ENCODE data around the gene FOXL3.

FOXL3 gene

DNA sequence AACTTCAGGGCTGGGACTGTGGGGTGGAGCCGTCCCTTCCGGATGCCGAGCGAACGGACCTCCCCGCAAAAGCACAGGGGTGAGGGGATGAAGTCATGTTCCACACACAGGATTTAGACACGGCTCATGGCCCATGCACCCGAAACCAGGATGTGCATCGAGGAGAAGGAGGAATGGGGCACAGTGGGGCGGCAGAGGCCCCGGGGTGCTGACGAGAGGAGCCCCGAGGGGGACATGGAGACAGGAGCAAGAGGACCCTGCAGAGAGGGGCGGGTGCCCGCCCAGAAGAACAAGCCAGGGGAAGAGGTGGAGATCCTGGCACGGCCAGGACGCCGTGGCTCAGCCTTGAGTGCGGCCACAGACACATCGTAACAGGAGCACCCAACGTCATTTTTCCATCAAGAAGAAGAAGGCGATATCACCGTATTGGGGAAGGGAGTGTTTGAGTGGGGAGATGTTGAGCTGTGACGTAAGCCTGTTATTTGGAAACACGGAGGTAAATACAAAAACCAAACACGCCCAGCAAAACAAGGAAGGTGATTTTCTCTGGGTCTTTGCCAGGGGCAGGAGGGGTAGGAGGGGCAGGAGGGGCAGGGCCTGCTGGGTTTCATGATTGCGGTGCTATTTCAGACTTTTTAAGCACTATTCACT, 25.3 kb upstream of the FOXL3 start:
- no peak for DNase-seq
- H3K27me3 ChIP-seq (ENCODE audit: insufficient read depth, low read length, poor library complexity), result no peaks in the 10 kb centered on the region
- H3K4me3 ChIP-seq (ENCODE audit: low read depth in 1 of 2, low read length in 2 of 2), result no peak overlapping the region
- peaks cover 9% of the 10 kb centered on the region for H3K9me3 ChIP-seq (ENCODE audit: insufficient read depth, low read length, severe bottlenecking)
- ATAC-seq (ENCODE audit: insufficient read depth, low read depth), result no peak
- no peaks in the 10 kb centered on the region for H3K79me2 ChIP-seq (ENCODE audit: insufficient read depth, low read length)
- no peak overlapping the region for H3K9ac ChIP-seq (ENCODE audit: low read depth, low read length)
- no peaks in the 10 kb centered on the region for H4K20me1 ChIP-seq (ENCODE audit: insufficient read depth, low read length)
- H3K4me1 ChIP-seq (ENCODE audit: insufficient read depth, low read length), result no peaks in the 10 kb centered on the region
- TF ChIP-seq, protein P1, sequence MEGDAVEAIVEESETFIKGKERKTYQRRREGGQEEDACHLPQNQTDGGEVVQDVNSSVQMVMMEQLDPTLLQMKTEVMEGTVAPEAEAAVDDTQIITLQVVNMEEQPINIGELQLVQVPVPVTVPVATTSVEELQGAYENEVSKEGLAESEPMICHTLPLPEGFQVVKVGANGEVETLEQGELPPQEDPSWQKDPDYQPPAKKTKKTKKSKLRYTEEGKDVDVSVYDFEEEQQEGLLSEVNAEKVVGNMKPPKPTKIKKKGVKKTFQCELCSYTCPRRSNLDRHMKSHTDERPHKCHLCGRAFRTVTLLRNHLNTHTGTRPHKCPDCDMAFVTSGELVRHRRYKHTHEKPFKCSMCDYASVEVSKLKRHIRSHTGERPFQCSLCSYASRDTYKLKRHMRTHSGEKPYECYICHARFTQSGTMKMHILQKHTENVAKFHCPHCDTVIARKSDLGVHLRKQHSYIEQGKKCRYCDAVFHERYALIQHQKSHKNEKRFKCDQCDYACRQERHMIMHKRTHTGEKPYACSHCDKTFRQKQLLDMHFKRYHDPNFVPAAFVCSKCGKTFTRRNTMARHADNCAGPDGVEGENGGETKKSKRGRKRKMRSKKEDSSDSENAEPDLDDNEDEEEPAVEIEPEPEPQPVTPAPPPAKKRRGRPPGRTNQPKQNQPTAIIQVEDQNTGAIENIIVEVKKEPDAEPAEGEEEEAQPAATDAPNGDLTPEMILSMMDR (IDR thresholded peaks at IDR 0.05; ENCODE audit: borderline replicate concordance, extremely low read depth, low read length, poor library complexity, severe bottlenecking), result no peak
- TF ChIP-seq EZH2 (IDR thresholded peaks at IDR 0.05; ENCODE audit: borderline replicate concordance, low read depth, low read length, severe bottlenecking), result no peak
- H3K36me3 ChIP-seq (ENCODE audit: insufficient read depth, low read length), result no peaks in the 10 kb centered on the region
- H2AFZ ChIP-seq (ENCODE audit: low read depth, low read length), result no peak overlapping the region
- H3K27ac ChIP-seq (ENCODE audit: low read length), result no peak overlapping the region
- H3K4me2 ChIP-seq (ENCODE audit: insufficient read depth, low read length), result no peak overlapping the region

DNA sequence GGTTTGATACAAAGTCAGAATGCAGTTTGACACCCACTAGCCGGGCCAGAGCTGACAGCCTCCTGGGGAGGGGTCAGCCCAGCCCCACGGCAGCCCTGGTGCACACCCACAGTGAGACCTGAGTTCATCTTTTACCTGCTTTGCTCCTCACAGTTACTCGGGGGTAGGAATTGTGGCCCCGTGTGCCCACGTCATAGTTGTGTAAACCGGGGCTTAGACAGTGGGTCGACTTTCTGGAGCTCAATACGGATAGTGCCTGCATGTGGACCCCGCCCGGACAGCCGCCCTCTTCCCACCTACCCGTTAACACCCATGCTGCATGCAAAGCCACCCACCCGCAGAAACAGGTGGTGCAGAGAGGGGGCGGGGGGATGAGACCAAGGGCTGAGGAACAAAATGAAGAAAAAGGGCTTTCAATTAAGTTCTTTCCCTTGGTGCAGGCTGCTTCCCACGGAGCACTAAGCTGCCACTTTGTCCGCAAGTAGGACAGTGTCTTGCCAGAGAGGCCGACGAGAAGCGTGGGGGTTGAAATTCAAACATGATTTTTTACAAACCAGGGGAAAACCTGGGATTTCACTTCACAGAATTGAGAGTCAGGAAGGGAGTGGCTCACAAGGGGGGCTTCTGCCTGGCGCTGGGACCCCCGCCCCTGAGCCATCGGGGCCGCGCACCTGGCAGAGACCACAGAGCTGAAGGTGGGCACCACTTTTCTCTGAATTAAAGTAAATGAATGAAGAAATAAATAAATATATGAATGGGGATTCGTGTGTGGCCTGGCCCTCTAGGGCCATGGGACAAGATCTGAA, 24.6 kb upstream of the FOXL3 start:
- H3K36me3 ChIP-seq (ENCODE audit: insufficient read depth, low read length), result no peaks in the 10 kb centered on the region
- H3K4me1 ChIP-seq (ENCODE audit: insufficient read depth, low read length), result no peaks in the 10 kb centered on the region
- H3K79me2 ChIP-seq (ENCODE audit: insufficient read depth, low read length), result no peaks in the 10 kb centered on the region
- H4K20me1 ChIP-seq (ENCODE audit: insufficient read depth, low read length), result no peaks in the 10 kb centered on the region; the same call in 1 of the 2 replicates
- H3K4me2 ChIP-seq (ENCODE audit: insufficient read depth, low read length), result no peak overlapping the region
- ATAC-seq (ENCODE audit: insufficient read depth, low read depth) (no peak), DNase-seq (no peak)
- H3K9ac ChIP-seq (ENCODE audit: low read depth, low read length), result no peak overlapping the region
- no peak overlapping the region for H3K4me3 ChIP-seq (ENCODE audit: low read depth in 1 of 2, low read length in 2 of 2)
- peaks cover 9% of the 10 kb centered on the region for H3K9me3 ChIP-seq (ENCODE audit: insufficient read depth, low read length, severe bottlenecking)
- TF ChIP-seq, protein P1 (IDR thresholded peaks at IDR 0.05; ENCODE audit: borderline replicate concordance, extremely low read depth, low read length, poor library complexity, severe bottlenecking), result no peak
- H2AFZ ChIP-seq (ENCODE audit: low read depth, low read length), result no peak overlapping the region
- H3K27ac ChIP-seq (ENCODE audit: low read length), result no peak overlapping the region
- H3K27me3 ChIP-seq (ENCODE audit: insufficient read depth, low read length, poor library complexity), result no peaks in the 10 kb centered on the region

DNA sequence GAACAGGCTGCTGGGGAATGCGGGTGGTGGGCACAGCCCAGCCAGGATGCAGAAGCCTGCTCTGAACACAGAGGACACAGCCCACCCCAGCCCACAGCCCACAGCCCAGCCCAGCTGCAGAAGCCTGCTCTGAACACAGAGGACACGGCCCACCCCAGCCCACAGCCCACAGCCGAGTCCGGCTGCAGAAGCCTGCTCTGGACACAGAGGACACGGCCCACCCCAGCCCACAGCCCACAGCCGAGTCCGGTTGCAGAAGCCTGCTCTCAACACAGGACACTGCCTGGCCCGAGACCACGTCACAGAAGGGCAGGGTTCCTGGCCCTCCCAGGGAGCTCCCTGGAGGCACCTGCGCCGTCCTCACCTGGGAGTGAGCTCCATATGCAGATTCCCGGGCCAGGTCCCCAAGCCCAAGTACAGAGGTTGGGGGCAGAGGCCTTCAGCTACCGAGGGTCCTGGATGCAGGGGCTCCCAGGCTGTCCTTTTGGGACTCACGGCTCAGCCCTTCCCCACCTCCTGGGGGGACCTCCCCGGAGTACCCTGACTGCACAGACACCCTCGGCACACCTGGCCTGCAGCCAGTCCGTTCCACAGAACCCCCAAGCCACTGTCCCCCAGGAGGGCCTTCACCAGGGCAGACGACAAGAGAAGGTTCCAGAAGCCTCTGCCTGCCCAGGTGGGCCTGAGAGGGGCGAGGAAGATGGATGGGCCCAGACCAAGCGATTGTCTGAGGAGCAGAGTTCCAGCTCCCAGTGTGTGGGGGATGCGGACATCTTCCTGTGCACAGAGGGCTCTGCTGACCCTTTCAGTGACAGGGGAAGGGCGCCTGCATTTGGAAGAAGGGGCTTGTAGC, 23.7 kb upstream of the FOXL3 start:
- ATAC-seq (ENCODE audit: insufficient read depth, low read depth) (no peak), DNase-seq (no peak)
- TF ChIP-seq EZH2 (IDR thresholded peaks at IDR 0.05; ENCODE audit: borderline replicate concordance, low read depth, low read length, severe bottlenecking), result no peak
- TF ChIP-seq, protein P1 (IDR thresholded peaks at IDR 0.05; ENCODE audit: borderline replicate concordance, extremely low read depth, low read length, poor library complexity, severe bottlenecking), result no peak
- Histone ChIP-seq H3K9me3 (ENCODE audit: insufficient read depth, low read length, severe bottlenecking) (peaks cover 9% of the 10 kb centered on the region), H3K36me3 (ENCODE audit: insufficient read depth, low read length) (no peaks in the 10 kb centered on the region), H3K9ac (ENCODE audit: low read depth, low read length) (no peak overlapping the region), H4K20me1 (ENCODE audit: insufficient read depth, low read length) (no peaks in the 10 kb centered on the region; the same call in 1 of the 2 replicates), H2AFZ (ENCODE audit: low read depth, low read length) (no peak overlapping the region), H3K4me3 (ENCODE audit: low read depth in 1 of 2, low read length in 2 of 2) (no peak overlapping the region), H3K27ac (ENCODE audit: low read length) (no peak overlapping the region), H3K4me1 (ENCODE audit: insufficient read depth, low read length) (no peaks in the 10 kb centered on the region), H3K79me2 (ENCODE audit: insufficient read depth, low read length) (no peaks in the 10 kb centered on the region), H3K27me3 (ENCODE audit: insufficient read depth, low read length, poor library complexity) (no peaks in the 10 kb centered on the region), H3K4me2 (ENCODE audit: insufficient read depth, low read length) (no peak overlapping the region)
